HepG2 (cell line): Measurements from ENCODE around the gene FYTTD1. TPM values are rescaled to one million over a fixed set of nuclear protein-coding genes. Genes with fewer than 3 reads are reported as not detected.

Experiments
- ERF ChIP-seq: IDR thresholded peaks from 2 replicates; pipeline ENCODE4 v1.6.1; 2018; ENCODE audit warnings: missing biosample characterization, missing genetic modification reagents
- FIP1L1 ChIP-seq: fragments of 200-400 bp; formaldehyde crosslinking; IDR thresholded peaks from 2 replicates; pipeline ENCODE4 v1.6.1; 2018; ENCODE audit warnings: low read depth, mild to moderate bottlenecking, low read length, moderate library complexity, borderline replicate concordance; ENCODE audit not compliant: insufficient read depth
- FOXJ3 ChIP-seq: sonication (generic); formaldehyde crosslinking; IDR thresholded peaks from 2 replicates; pipeline ENCODE4 v1.4.0; 2020; ENCODE audit warnings: missing genetic modification reagents, mild to moderate bottlenecking, borderline replicate concordance
- GZF1 ChIP-seq: sonication (generic); formaldehyde crosslinking; IDR thresholded peaks from 2 replicates; pipeline ENCODE4 v1.5.1; 2020; ENCODE audit warnings: mild to moderate bottlenecking, missing genetic modification reagents
- HHEX ChIP-seq: IDR thresholded peaks from 2 replicates; pipeline ENCODE4 v1.6.1; 2016; ENCODE audit warnings: control low read depth
- MEIS1 ChIP-seq: sonication (generic); formaldehyde crosslinking; IDR thresholded peaks from 2 replicates; pipeline ENCODE4 v1.9.0; 2021; ENCODE audit warnings: mild to moderate bottlenecking, missing genetic modification reagents, moderate library complexity, borderline replicate concordance
- MTF2 ChIP-seq: sonication (generic); formaldehyde crosslinking; IDR thresholded peaks from 2 replicates; pipeline ENCODE4 v1.5.0; 2020; ENCODE audit warnings: missing genetic modification reagents, borderline replicate concordance
- THAP9 ChIP-seq: sonication (generic); formaldehyde crosslinking; IDR thresholded peaks from 2 replicates; pipeline ENCODE4; 2020; ENCODE audit warnings: missing genetic modification reagents, mild to moderate bottlenecking, borderline replicate concordance
- UBTF ChIP-seq: sonication (generic); formaldehyde crosslinking; IDR thresholded peaks from 2 replicates; pipeline ENCODE4 v1.4.0; 2020; ENCODE audit warnings: mild to moderate bottlenecking, missing genetic modification reagents
- ZFAT ChIP-seq: sonication (generic); formaldehyde crosslinking; conservative IDR thresholded peaks from 2 replicates; pipeline ENCODE4 v1.8.1; 2023; ENCODE audit warnings: missing genetic modification reagents, inconsistent platforms
- ZIK1 ChIP-seq: sonication (generic); formaldehyde crosslinking; IDR thresholded peaks from 2 replicates; pipeline ENCODE4 v1.5.0; 2020; ENCODE audit warnings: mild to moderate bottlenecking, low read depth, missing genetic modification reagents, borderline replicate concordance
- ZNF18 ChIP-seq: sonication (generic); formaldehyde crosslinking; IDR thresholded peaks from 2 replicates; pipeline ENCODE4 v1.8.0; 2022; ENCODE audit warnings: mild to moderate bottlenecking, missing genetic modification reagents; ENCODE audit not compliant: insufficient replicate concordance
- ZNF260 ChIP-seq: sonication (generic); formaldehyde crosslinking; IDR thresholded peaks from 2 replicates; pipeline ENCODE4 v1.4.0; 2020; ENCODE audit warnings: missing genetic modification reagents, low read depth, mild to moderate bottlenecking, borderline replicate concordance
- ZNF367 ChIP-seq: sonication (generic); formaldehyde crosslinking; IDR thresholded peaks from 2 replicates; pipeline ENCODE4 v1.4.0; 2020; ENCODE audit warnings: missing genetic modification reagents, borderline replicate concordance
- ZNF460 ChIP-seq: sonication (generic); formaldehyde crosslinking; IDR thresholded peaks from 2 replicates; pipeline ENCODE4 v1.5.1; 2020; ENCODE audit warnings: missing genetic modification reagents, mild to moderate bottlenecking, borderline replicate concordance
- ZNF468 ChIP-seq: sonication (generic); formaldehyde crosslinking; IDR thresholded peaks from 2 replicates; pipeline ENCODE4 v1.8.0; 2022; ENCODE audit warnings: mild to moderate bottlenecking, moderate library complexity, missing genetic modification reagents
- ZNF543 ChIP-seq: sonication (generic); formaldehyde crosslinking; IDR thresholded peaks from 2 replicates; pipeline ENCODE4 v1.4.0; 2020; ENCODE audit warnings: mild to moderate bottlenecking, missing genetic modification reagents
- ZNF737 ChIP-seq: sonication (generic); formaldehyde crosslinking; IDR thresholded peaks from 2 replicates; pipeline ENCODE4 v1.5.0; 2020; ENCODE audit warnings: missing genetic modification reagents, mild to moderate bottlenecking, borderline replicate concordance
- ZNF790 ChIP-seq: sonication (generic); formaldehyde crosslinking; IDR thresholded peaks from 2 replicates; pipeline ENCODE4 v1.8.0; 2022; ENCODE audit warnings: missing genetic modification reagents, mild to moderate bottlenecking, borderline replicate concordance
- ZNF83 ChIP-seq: sonication (generic); formaldehyde crosslinking; IDR thresholded peaks from 2 replicates; pipeline ENCODE4 v1.4.0; 2020; ENCODE audit warnings: missing genetic modification reagents, mild to moderate bottlenecking, borderline replicate concordance
- polyA plus RNA-seq, 8 experiments: library from polyadenylated mRNA; depleted of rRNA in 3 of 8; stranded (reverse) in 7 of 8; unstranded in 1 of 8; fragments of >200 nt; fragmentation: Illumina TruSeq in 4 of 8; extraction: Trizol in 4 of 8; gene quantifications; 2 replicates each; pipeline versions ENCODE4 v1.2.1 to v1.2.3, GENCODE V29; 2011 to 2016; ENCODE audit warnings: low read depth in 4 of 8, missing spikeins in 1 of 8, mixed read lengths in 1 of 8; ENCODE audit not compliant: insufficient read depth in 1 of 8
- total RNA-seq, 5 experiments: library from RNA; depleted of rRNA; stranded (reverse); fragments of >200 nt; fragmentation: Illumina TruSeq; extraction: Trizol; gene quantifications; 2 replicates each; pipeline ENCODE4 v1.2.3, GENCODE V29; 2016; ENCODE audit warnings: low read depth in 1 of 5

The FYTTD1 gene
- total and polyA plus RNA-seq, 2 of the 13 experiments (the other 11 are each of a cell fraction or from before 2014, with no cell fraction given): 6.5 to 28.8 TPM

GRCh38 chr3:197791113-197791891 is 41.6 kb downstream of the FYTTD1 start, which contains the start of gene LRCH3 (continued):
- TF ChIP-seq ZNF468 (CRISPR knock-in tag) (no peak), GZF1 (CRISPR knock-in tag) (peak; percentile 75; the same call in 1 of the 2 replicates), ZNF460 (CRISPR knock-in tag) (no peak), FIP1L1 (no peak), MEIS1 (peak; percentile 95; the same call in 1 of the 2 replicates), ZFAT (no peak), ZIK1 (CRISPR knock-in tag) (no peak; the same call in 1 of the 2 replicates), THAP9 (CRISPR knock-in tag) (peak; percentile 63), MTF2 (CRISPR knock-in tag) (peak; percentile 55; the same call in 1 of the 2 replicates), ZNF737 (CRISPR knock-in tag) (no peak; the same call in 1 of the 2 replicates), HHEX (CRISPR knock-in tag) (no peak), ZNF260 (CRISPR knock-in tag) (no peak), ZNF790 (CRISPR knock-in tag) (peak; percentile 96; the same call in 1 of the 2 replicates), UBTF (CRISPR knock-in tag) (peak; percentile 98), ZNF543 (CRISPR knock-in tag) (peak; percentile 70; the same call in 1 of the 2 replicates), ERF (peak; percentile 74), FOXJ3 (CRISPR knock-in tag) (no peak), ZNF83 (CRISPR knock-in tag) (no peak), ZNF18 (CRISPR knock-in tag) (no peak), ZNF367 (no peak)
